ENCODE data around the gene EMP2.

Gene EMP2

GRCh38 chr16:10609402-10609774 is 29.0 kb upstream of the EMP2 start:
- no peak for DNase-seq

DNA sequence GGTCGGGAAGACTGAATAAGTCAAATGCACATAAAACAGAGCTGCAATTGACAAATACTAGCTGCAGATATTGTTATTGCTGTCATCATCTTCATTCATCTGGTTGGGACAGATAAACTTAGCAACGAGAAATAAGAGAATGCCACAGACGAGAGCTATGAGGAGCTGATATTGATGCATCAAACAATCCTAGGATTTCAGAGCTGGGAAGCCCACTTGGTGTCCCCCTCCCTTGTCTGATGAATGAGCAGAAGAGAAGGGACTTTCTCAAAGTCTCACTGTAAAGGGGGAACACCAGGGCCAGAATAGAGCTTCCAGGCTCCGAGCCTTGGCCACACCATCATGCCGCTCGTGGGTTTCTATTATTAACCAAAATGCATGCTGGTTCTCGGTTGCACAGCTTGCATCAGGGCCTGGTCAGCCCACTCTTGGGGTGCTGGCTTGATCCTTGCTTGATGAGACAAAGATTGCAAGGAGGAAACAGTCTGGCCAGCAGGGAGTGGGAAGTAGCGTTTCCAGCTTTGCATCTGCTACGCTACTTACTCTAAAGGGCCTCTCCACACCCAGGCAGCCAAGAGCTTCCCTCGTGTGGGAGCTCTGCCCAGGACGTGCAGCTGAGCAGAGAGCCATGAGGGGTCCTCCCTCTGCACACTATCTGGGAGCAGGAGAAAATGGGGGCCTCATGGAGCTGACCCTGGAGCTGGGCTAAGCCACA is 28.4 kb upstream of the EMP2 start:
- no peak for DNase-seq

GRCh38 chr16:10607157-10607556 is 26.8 kb upstream of the EMP2 start:
- no peak for DNase-seq

GRCh38 chr16:10606607-10607006 is 26.2 kb upstream of the EMP2 start:
- no peak for DNase-seq

GRCh38 chr16:10605636-10606035 is 25.2 kb upstream of the EMP2 start:
- no peak for DNase-seq

- no peak for DNase-seq
Measured at GRCh38 chr16:10601444-10602408, 21.3 kb upstream of the EMP2 start.

DNA sequence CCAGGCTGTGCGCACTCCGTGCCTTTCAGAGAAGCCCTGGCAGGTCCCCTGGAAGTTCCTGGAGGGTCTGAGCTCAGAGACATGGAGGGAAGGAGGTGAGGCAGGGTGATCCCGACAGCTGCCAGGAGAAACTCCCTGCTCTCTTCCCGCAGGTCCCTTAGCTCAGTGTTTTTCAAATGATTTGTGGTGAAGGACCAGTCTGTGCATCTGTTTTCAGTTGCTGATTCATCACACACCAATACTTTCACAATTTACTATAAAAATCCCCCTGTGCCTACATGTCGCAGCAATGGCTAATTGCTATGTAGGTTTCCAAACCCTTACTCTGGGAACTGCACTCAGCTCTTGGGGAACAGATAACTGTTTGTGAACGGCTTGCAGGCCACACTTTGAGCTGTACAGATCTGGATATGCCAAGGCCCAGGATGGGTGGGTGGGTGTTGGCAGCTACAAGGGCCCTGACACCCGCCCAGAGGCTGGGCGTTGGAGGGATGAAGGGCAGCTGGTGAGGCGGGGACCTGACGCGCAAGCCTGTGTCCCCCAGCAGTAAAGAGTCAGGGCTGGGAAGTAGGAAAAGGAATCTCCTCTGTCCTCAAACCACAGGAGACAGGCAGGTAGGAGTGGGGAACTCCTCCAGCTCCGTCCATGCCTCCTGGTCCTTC is 20.5 kb upstream of the EMP2 start:
- no peak for DNase-seq

- no peak for DNase-seq
Measured at GRCh38 chr16:10599626-10600025, 19.2 kb upstream of the EMP2 start.

GRCh38 chr16:10598157-10598556 is 17.8 kb upstream of the EMP2 start:
- no peak for DNase-seq

DNA sequence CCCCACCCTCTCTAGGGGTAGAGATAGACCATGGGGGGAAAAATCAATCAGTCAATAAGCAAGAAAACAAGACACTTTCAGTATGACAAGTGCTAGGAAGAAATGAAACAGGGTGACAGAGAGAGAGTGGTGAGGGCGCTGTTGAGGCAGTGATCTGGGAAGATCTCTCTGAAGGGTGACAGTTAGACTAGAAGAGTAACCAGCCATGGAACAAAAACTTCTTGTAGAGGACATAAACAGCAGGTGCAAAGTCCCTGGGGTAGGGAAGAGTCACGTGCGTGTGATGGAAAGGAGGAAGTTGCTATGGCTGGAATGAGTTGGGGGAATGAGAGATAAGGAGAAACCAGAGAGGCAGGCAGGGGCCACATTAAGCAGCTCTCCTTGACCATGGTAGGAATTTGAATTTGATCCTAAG is 16.8 kb upstream of the EMP2 start:
- no peak for DNase-seq

DNA sequence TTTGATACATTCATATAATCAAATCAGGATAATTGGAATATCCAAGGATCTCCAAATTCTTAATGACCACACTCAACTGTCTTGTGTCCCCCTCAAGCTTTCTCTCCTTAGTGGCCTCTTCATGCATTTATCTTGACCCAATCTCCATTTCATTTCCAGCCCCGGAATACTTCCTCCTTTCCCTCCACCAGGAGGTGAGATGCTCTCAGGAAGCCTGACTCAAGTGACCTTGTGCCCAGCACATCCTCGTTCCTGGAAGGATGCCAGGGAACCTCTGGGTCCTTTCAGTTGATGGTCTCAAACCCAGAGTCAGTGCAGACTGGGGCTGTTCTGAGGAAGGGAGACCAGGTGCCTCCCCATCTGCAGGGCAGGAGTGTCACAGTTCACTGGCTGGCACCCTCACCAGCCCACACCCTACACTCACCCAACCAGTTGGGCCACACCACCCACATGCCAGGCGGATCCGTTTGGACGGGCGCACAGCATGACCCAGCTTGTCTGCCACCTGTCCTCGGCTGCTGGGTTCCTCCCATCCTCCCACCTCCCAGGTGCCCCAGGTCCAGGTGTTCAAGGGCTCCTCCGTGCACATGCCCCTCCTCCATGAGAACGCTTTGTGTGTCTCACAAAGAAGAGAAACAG is 14.0 kb upstream of the EMP2 start:
- no peak for DNase-seq

- no peak for DNase-seq
Measured at GRCh38 chr16:10592611-10593010, 12.2 kb upstream of the EMP2 start.

GRCh38 chr16:10590342-10590741 is 9.9 kb upstream of the EMP2 start:
- no peak for DNase-seq

DNA sequence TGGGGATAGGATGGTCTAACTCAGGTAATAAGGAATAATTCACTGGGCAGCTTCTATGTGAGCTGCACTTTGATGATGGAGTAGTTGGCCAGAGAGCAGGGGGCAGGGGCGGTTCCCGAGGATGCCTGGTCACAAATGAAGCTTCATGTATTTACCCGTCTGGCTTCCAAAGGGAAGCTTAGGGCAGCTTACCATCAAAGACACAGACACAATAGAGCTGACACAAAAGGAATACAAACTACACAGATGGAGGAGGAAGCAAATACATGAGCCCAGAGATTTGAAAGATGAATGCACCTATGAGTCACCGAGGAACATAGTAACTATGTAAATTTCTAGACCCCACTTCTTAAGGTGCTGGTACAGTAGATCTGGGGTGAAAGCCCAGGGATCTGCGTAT is 8.7 kb upstream of the EMP2 start:
- DNase-seq = no peak

- DNase-seq = no peak
Measured at GRCh38 chr16:10587622-10588021, 7.2 kb upstream of the EMP2 start.

DNA sequence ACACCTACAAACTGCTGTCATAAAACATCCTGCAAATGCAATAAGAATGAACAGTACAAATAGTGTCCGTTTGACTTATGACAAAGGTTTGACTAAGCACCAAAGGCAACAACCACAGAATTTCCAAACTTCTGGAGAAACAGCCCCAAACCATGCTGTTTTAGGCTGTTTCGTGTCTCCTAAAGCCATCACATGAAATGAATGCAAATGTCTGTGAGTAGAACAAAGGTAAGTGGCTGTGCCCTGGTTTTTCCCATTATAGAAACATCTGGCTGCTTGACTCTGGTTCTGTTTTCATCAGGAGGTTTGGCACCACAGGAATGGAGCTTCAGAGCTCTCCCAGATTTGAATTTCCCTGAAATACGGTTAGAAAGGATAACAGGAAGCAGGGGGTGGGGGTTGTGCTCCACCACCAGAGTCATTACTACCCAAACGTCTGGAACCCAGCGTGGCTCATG is 4.6 kb upstream of the EMP2 start:
- no peak for DNase-seq

GRCh38 chr16:10583269-10583668 is 2.9 kb upstream of the EMP2 start:
- no peak for DNase-seq

GRCh38 chr16:10581507-10581906 is 1.1 kb upstream of the EMP2 start:
- no peak for DNase-seq

DNA sequence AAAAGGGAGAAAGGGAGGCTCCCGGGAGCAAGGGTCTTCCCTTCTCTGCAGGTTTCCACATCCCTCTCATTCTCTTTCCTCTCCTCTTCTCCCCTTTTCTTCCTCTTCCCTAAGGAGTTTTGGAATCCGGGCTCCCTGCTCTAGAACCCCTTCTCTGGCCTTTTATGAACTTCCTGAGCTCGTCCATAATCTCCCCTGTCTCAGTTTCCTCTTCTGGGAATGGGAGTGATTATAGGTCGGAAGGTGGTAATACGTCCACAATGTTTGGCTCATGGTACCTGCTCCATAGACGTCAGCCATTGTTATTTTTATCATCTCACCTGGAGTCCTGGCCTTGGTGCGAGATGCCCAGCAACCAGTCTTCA is 467 bp upstream of the EMP2 start:
- DNase-seq = no peak

GRCh38 chr16:10579575-10579964 is 828 bp downstream of the EMP2 start:
- no peak for DNase-seq

DNA sequence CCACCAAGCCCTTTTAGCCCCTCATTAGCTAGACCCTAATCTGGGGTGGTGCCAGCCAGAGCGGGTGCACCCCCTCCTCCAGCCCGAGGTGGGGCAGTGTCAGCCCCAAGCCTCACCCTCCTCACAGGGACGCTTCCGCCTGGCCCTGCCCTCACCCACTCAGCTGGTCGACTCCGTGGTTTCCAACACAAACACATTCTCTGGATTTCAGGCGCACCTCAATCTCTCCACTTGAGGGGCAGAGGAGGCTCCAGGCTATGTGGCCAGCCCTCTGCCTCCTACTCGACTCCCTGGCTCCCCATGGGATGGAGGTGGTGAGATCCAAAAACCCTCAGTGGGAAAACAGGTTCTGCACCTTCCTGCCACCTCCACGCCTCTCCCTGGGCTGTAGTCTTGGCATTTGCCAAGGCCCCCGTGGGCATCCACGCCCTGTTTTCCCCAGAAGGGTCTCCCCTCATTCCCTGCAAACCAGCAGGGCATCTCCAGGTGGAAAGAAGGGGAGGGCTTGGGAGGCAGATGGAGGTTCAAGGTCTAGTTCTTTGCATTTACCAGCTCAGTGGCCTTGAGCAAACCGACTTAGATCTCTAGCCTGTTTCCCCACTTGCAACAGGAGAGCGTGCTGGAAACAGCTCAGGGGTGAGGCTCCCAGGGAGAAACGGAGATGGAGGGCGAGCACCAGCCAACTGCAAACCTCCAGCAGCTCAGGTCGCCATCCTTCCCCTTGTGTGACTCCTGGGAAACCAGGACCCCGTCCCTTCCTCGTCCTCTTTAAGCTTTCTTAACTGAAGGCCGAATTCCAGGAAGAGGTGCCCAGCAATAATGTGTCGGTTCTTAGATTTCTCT is 1.7 kb downstream of the EMP2 start:
- no peak for DNase-seq

All from stimulated activated CD4-positive, alpha-beta T cell treated with anti-CD3 and anti-CD28 coated beads, Interleukin-12 subunit alpha, Interleukin-12 subunit beta, amount 100 ng/mL, for 4 hours (primary cell).